ENCODE data around the gene POM121C. TPM values are rescaled to one million over a fixed set of nuclear protein-coding genes. Genes with fewer than 3 reads are reported as not detected.
"Not testable (repeated sequence)": the region's sequence is repeated elsewhere in the genome, so short reads cannot be mapped to it uniquely, and the experiment has no call there.

Gene POM121C
- total and polyA plus RNA-seq, 2 donors (not counting 1 experiment from before 2014, with no cell fraction given) = 27.0 to 78.3 TPM

- not testable (repeated sequence) for H3K4me1 Mint-ChIP-seq; ATAC-seq (ENCODE audit: low read depth); H3K27me3 Mint-ChIP-seq
Observed at GRCh38 chr7:75480313-75480712, 5.8 kb downstream of the POM121C start.

DNA sequence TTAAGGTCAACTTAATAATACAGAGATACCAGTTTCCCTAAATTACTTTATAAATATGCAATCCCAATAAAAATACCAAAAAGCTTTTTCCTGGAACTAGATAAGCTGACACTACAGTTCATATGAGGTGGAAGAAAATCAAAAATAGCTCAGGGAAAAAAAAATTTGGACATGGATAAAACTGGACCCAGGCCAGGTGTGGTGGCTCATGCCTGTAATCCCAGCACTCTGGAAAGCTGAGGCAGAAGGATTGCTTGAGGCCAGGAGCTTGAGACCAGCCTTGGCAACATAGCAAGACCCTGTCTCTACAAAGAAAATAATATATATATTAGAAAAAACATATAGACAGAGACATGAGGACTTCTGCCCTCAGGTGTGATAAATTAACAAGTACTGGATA is 8.6 kb downstream of the POM121C start:
- POLR2A ChIA-PET; H3K36me3 ChIP-seq (replicated peaks in 1 of 2; ENCODE audit: control extremely low read depth in 1 of 2, control insufficient read depth in 1 of 2, extremely low read depth in 1 of 2, insufficient read depth in 2 of 2, low read length in 1 of 2); H3K27ac ChIP-seq (ENCODE audit: low read length in 2 of 2); H3K4me3 ChIP-seq (ENCODE audit: control extremely low read depth in 1 of 5, extremely low read depth in 1 of 5, insufficient read depth in 1 of 5, low read depth in 2 of 5, low read length in 4 of 5); H2AFZ ChIP-seq (ENCODE audit: insufficient read depth, low read depth, low read length, poor library complexity, severe bottlenecking); H3K27ac Mint-ChIP-seq; CTCF ChIA-PET; H4K20me1 ChIP-seq (ENCODE audit: control insufficient read depth, insufficient read depth, low read length, poor library complexity, severe bottlenecking); H3K9me3 Mint-ChIP-seq (ENCODE audit: insufficient read depth); H3K27me3 Mint-ChIP-seq; H3K4me2 ChIP-seq (replicated peaks; ENCODE audit: low read depth, low read length, poor library complexity, severe bottlenecking); H3K27me3 ChIP-seq (replicated peaks in 1 of 4; ENCODE audit: control extremely low read depth in 1 of 4, control insufficient read depth in 3 of 4, insufficient read depth in 4 of 4, low read length in 3 of 4); H3K4me1 Mint-ChIP-seq; ATAC-seq (ENCODE audit: low read depth); H3K9me3 ChIP-seq (ENCODE audit: control extremely low read depth in 1 of 3, control insufficient read depth in 2 of 3, insufficient read depth in 1 of 3, low read length in 2 of 3); H3K4me1 ChIP-seq (ENCODE audit: control insufficient read depth in 2 of 2, insufficient read depth in 2 of 2, low read length in 2 of 2); H3K4me3 Mint-ChIP-seq; intact Hi-C loops (cut with micrococcal nuclease); H3K9ac ChIP-seq (ENCODE audit: low read length); H3K79me2 ChIP-seq (ENCODE audit: control insufficient read depth, insufficient read depth, low read length); DNase-seq: not testable (repeated sequence)

More at GRCh38 chr7:75480313-75480712, 5.8 kb downstream of the POM121C start:
- H3K4me3 Mint-ChIP-seq; H3K9me3 Mint-ChIP-seq (ENCODE audit: insufficient read depth); H3K4me1 ChIP-seq (ENCODE audit: control insufficient read depth in 2 of 2, insufficient read depth in 2 of 2, low read length in 2 of 2); H3K9me3 ChIP-seq (ENCODE audit: control extremely low read depth in 1 of 3, control insufficient read depth in 2 of 3, insufficient read depth in 1 of 3, low read length in 2 of 3); H3K27ac Mint-ChIP-seq; H2AFZ ChIP-seq (ENCODE audit: insufficient read depth, low read depth, low read length, poor library complexity, severe bottlenecking); H3K4me2 ChIP-seq (replicated peaks; ENCODE audit: low read depth, low read length, poor library complexity, severe bottlenecking); H4K20me1 ChIP-seq (ENCODE audit: control insufficient read depth, insufficient read depth, low read length, poor library complexity, severe bottlenecking); H3K36me3 ChIP-seq (replicated peaks in 1 of 2; ENCODE audit: control extremely low read depth in 1 of 2, control insufficient read depth in 1 of 2, extremely low read depth in 1 of 2, insufficient read depth in 2 of 2, low read length in 1 of 2); H3K27ac ChIP-seq (ENCODE audit: low read length in 2 of 2); H3K79me2 ChIP-seq (ENCODE audit: control insufficient read depth, insufficient read depth, low read length); POLR2A ChIA-PET; DNase-seq; H3K4me3 ChIP-seq (ENCODE audit: control extremely low read depth in 1 of 5, extremely low read depth in 1 of 5, insufficient read depth in 1 of 5, low read depth in 2 of 5, low read length in 4 of 5); intact Hi-C loops (cut with micrococcal nuclease); H3K9ac ChIP-seq (ENCODE audit: low read length); H3K27me3 ChIP-seq (replicated peaks in 1 of 4; ENCODE audit: control extremely low read depth in 1 of 4, control insufficient read depth in 3 of 4, insufficient read depth in 4 of 4, low read length in 3 of 4): not testable (repeated sequence)
- CTCF ChIA-PET = interaction anchor here (0.6 kb wide), 1 partner anchor 283 kb away, joined by 3 read pairs; no protein-coding TSS in a partner anchor

- DNase-seq; H3K36me3 ChIP-seq (replicated peaks in 1 of 2; ENCODE audit: control extremely low read depth in 1 of 2, control insufficient read depth in 1 of 2, extremely low read depth in 1 of 2, insufficient read depth in 2 of 2, low read length in 1 of 2); POLR2A ChIA-PET; H3K27me3 ChIP-seq (replicated peaks in 1 of 4; ENCODE audit: control extremely low read depth in 1 of 4, control insufficient read depth in 3 of 4, insufficient read depth in 4 of 4, low read length in 3 of 4); CTCF ChIA-PET; H3K79me2 ChIP-seq (ENCODE audit: control insufficient read depth, insufficient read depth, low read length); H4K20me1 ChIP-seq (ENCODE audit: control insufficient read depth, insufficient read depth, low read length, poor library complexity, severe bottlenecking); H3K4me2 ChIP-seq (replicated peaks; ENCODE audit: low read depth, low read length, poor library complexity, severe bottlenecking); intact Hi-C loops (cut with micrococcal nuclease); H3K9me3 Mint-ChIP-seq (ENCODE audit: insufficient read depth); ATAC-seq (ENCODE audit: low read depth); H3K4me1 ChIP-seq (ENCODE audit: control insufficient read depth in 2 of 2, insufficient read depth in 2 of 2, low read length in 2 of 2); H2AFZ ChIP-seq (ENCODE audit: insufficient read depth, low read depth, low read length, poor library complexity, severe bottlenecking); H3K27me3 Mint-ChIP-seq; H3K4me1 Mint-ChIP-seq; H3K4me3 ChIP-seq (ENCODE audit: control extremely low read depth in 1 of 5, extremely low read depth in 1 of 5, insufficient read depth in 1 of 5, low read depth in 2 of 5, low read length in 4 of 5); H3K9ac ChIP-seq (ENCODE audit: low read length); H3K9me3 ChIP-seq (ENCODE audit: control extremely low read depth in 1 of 3, control insufficient read depth in 2 of 3, insufficient read depth in 1 of 3, low read length in 2 of 3); H3K27ac Mint-ChIP-seq; H3K27ac ChIP-seq (ENCODE audit: low read length in 2 of 2); H3K4me3 Mint-ChIP-seq: not testable (repeated sequence)
- WGBS (ENCODE audit: insufficient coverage) = no CpG with 5 or more reads among the region's 4 CpGs
Observed at GRCh38 chr7:75470166-75470565, 15.9 kb downstream of the POM121C start.

DNA sequence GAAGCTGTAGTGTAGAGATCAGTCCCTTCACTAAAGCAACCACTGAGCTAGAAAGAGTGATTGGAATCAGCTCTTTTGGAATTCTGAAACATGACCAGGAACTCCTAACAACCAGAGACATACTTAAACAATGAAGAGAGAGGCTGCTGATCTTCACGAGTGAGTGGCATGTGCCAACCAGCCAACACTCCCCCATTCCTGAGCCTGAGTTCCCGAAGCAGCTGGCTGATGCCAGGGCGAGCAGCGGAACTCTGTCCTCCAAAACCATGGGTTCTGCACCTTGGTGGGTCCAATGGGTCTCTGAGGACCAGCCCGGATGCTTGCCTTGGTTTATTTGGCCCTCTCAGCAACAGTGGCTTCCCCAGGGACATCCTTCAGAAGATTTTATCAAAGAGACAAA is 25.6 kb downstream of the POM121C start:
- H3K4me1 Mint-ChIP-seq; H3K4me3 Mint-ChIP-seq; H4K20me1 ChIP-seq (ENCODE audit: control insufficient read depth, insufficient read depth, low read length, poor library complexity, severe bottlenecking); H3K27me3 Mint-ChIP-seq; H3K27ac Mint-ChIP-seq; H3K27ac ChIP-seq (ENCODE audit: low read length in 2 of 2); H3K9me3 Mint-ChIP-seq (ENCODE audit: insufficient read depth); H3K9me3 ChIP-seq (ENCODE audit: control extremely low read depth in 1 of 3, control insufficient read depth in 2 of 3, insufficient read depth in 1 of 3, low read length in 2 of 3); H3K4me3 ChIP-seq (ENCODE audit: control extremely low read depth in 1 of 5, extremely low read depth in 1 of 5, insufficient read depth in 1 of 5, low read depth in 2 of 5, low read length in 4 of 5); H3K4me1 ChIP-seq (ENCODE audit: control insufficient read depth in 2 of 2, insufficient read depth in 2 of 2, low read length in 2 of 2); intact Hi-C loops (cut with micrococcal nuclease); H3K36me3 ChIP-seq (replicated peaks in 1 of 2; ENCODE audit: control extremely low read depth in 1 of 2, control insufficient read depth in 1 of 2, extremely low read depth in 1 of 2, insufficient read depth in 2 of 2, low read length in 1 of 2); H3K4me2 ChIP-seq (replicated peaks; ENCODE audit: low read depth, low read length, poor library complexity, severe bottlenecking); H2AFZ ChIP-seq (ENCODE audit: insufficient read depth, low read depth, low read length, poor library complexity, severe bottlenecking); ATAC-seq (ENCODE audit: low read depth); CTCF ChIA-PET; H3K9ac ChIP-seq (ENCODE audit: low read length); POLR2A ChIA-PET; H3K27me3 ChIP-seq (replicated peaks in 1 of 4; ENCODE audit: control extremely low read depth in 1 of 4, control insufficient read depth in 3 of 4, insufficient read depth in 4 of 4, low read length in 3 of 4); DNase-seq; H3K79me2 ChIP-seq (ENCODE audit: control insufficient read depth, insufficient read depth, low read length): not testable (repeated sequence)
- WGBS (ENCODE audit: insufficient coverage) = no CpG with 5 or more reads among the region's 5 CpGs
